NCI-H1436 treated with DMSO at 0.1 percent for 48 hours (cell line): Measurements from ENCODE around the gene PLCL1.

ENCODE experiments used
- DNase-seq: peaks from one replicate; lab custom pipeline; 2025; lab: John Stamatoyannopoulos, UW

Gene PLCL1

GRCh38 chr2:197857476-197858107 lies 53.2 kb downstream of the PLCL1 start:
- DNase-seq = no peak

GRCh38 chr2:197858607-197859140 lies 54.3 kb downstream of the PLCL1 start:
- DNase-seq = no peak

- no peak for DNase-seq
These were observed 58.0 kb downstream of the PLCL1 start for GRCh38 chr2:197862246-197862955.

GRCh38 chr2:197863744-197864143 lies 59.4 kb downstream of the PLCL1 start:
- DNase-seq = no peak

GRCh38 chr2:197866455-197866854 lies 62.1 kb downstream of the PLCL1 start:
- no peak for DNase-seq

GRCh38 chr2:197867033-197867432 lies 62.6 kb downstream of the PLCL1 start:
- DNase-seq = no peak

- DNase-seq = no peak
These were observed 63.2 kb downstream of the PLCL1 start for GRCh38 chr2:197867624-197868023.

- DNase-seq = no peak
These were observed 63.8 kb downstream of the PLCL1 start for GRCh38 chr2:197868206-197868605.

- no peak for DNase-seq
These were observed 64.6 kb downstream of the PLCL1 start for GRCh38 chr2:197869041-197869440.

- DNase-seq = no peak
These were observed 65.2 kb downstream of the PLCL1 start for GRCh38 chr2:197869501-197870111.

GRCh38 chr2:197870137-197870536 lies 65.7 kb downstream of the PLCL1 start:
- no peak for DNase-seq

- DNase-seq = no peak
These were observed 67.5 kb downstream of the PLCL1 start for GRCh38 chr2:197871780-197872456.

- no peak for DNase-seq
These were observed 68.9 kb downstream of the PLCL1 start for GRCh38 chr2:197873293-197873701.

- DNase-seq = no peak
These were observed 71.4 kb downstream of the PLCL1 start for GRCh38 chr2:197875763-197876162.

- DNase-seq = no peak
These were observed 72.1 kb downstream of the PLCL1 start for GRCh38 chr2:197876524-197876923.

- DNase-seq = no peak
These were observed 72.6 kb downstream of the PLCL1 start for GRCh38 chr2:197877038-197877437.

- no peak for DNase-seq
These were observed 74.4 kb downstream of the PLCL1 start for GRCh38 chr2:197878792-197879191.

- no peak for DNase-seq
These were observed 75.5 kb downstream of the PLCL1 start for GRCh38 chr2:197879812-197880408.

- DNase-seq = no peak
These were observed 79.1 kb downstream of the PLCL1 start for GRCh38 chr2:197883354-197884032.

- no peak for DNase-seq
These were observed 79.9 kb downstream of the PLCL1 start for GRCh38 chr2:197884252-197884651.

GRCh38 chr2:197885126-197885525 lies 80.7 kb downstream of the PLCL1 start:
- DNase-seq = no peak

- no peak for DNase-seq
These were observed 81.2 kb downstream of the PLCL1 start for GRCh38 chr2:197885587-197885986.
